Embryonic facial prominence (tissue), 1 donor: ENCODE data around the gene CDK9.

Experiments
- DNase-seq: peaks from one replicate; pipeline ENCODE4 v3.0.0-alpha.2; 2016; ENCODE audit errors: extremely low spot score

The CDK9 gene

DNA sequence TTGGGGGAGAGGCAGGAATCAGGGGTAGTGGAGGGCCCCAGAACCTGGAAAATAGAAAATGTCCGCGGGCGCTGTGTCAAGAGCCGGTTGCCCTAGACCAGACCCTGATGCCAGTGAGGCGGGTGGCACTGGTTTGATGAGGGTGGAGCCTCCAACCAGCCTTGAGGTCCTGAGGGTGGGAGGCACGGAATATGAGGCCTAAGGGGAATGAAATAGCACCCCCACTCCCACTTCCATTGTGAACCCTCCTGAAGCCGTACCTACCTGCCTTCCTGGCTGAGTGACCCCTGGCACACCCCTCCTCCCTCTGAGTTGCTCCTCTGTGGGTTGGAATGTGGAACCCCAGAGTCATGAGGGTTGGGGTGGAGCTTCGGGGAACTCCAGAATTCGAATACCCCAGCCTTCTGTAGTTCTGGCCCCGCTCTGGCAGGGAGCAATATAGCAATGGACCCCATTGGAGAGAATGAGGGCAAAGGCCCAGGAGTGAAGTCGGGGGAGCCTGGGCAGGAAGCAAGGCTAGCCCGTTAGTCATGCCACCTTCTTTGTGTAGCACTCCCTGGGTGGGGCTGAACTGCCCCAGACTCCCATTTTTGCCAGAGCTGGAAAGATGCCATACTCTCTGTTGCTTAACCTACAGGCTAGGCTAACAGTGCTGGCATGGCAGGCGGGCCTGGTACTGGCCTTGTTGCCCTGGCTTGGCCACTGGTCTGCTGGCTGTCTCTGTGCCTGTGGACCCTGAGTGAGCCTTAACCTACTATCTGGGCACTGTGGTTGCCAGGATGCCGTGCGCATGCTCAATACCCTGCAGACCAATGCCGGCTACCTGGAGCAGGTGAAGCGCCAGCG lies 17.9 kb downstream of the CDK9 start:
- no peak for DNase-seq

GRCh38 chr9:127805620-127806019 lies 19.8 kb downstream of the CDK9 start:
- no peak for DNase-seq

DNA sequence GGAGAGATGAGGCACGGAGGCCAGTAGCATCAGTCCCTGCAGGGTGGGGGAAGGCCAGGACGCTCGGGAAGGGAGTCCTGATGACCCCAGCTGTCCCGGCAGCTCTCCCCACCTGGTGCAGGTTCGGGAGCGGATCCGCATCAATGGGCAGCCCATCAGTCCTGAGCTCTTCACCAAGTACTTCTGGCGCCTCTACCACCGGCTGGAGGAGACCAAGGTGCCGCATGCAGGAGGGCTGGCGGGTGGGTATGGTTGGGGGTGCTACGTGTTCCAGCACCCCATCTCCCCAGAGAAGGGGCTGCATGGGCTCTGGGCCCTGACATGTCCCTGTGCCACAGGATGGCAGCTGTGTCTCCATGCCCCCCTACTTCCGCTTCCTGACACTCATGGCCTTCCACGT lies 21.0 kb downstream of the CDK9 start:
- no peak for DNase-seq

GRCh38 chr9:127808347-127809001 lies 22.6 kb downstream of the CDK9 start:
- DNase-seq, result no peak

GRCh38 chr9:127809002-127809539 lies 23.2 kb downstream of the CDK9 start:
- DNase-seq, result no peak

GRCh38 chr9:127809540-127810377 lies 23.9 kb downstream of the CDK9 start:
- no peak for DNase-seq

DNA sequence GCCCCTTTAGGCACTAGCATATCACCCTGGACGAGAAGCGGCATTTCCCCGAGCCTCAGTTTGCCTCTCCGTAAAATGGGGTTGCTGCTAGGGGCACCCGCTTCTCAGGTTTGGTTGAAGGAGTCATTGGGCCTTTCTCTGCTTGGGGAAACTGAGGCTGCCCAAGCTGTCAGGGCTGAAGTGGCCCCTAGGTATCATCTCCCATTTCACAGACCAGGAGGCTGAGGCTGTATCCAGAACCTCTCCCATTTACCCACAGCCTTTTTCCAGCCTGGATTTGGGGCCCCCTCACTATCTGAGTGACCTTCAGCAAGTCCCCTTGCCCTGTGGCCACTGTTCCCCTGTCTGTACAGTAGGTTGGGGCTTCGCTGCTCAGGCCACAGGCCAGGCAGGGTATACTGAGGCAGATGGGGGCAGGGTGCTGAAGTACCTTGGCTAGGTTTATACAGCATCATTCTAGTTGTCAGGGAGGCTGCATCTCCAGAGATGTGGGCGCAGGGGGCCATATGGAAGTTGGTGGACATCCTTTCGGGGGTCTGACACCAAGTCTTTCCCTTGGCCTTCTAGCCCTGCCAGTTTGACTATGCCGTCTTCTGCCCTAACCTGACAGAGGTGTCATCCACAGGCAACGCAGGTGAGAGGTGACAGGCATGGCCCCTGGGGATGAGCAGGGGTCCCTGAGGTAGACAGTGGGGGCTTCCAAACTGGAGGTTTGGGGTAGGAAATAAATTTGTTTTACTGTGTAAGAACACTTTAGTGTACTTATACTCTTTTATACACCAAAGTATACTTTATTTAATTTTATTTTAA lies 24.7 kb downstream of the CDK9 start:
- DNase-seq, result no peak

GRCh38 chr9:127812011-127812410 lies 26.2 kb downstream of the CDK9 start:
- no peak for DNase-seq

- DNase-seq, result no peak
These were observed 27.3 kb downstream of the CDK9 start for GRCh38 chr9:127812936-127813675.

- no peak for DNase-seq
These were observed 27.9 kb downstream of the CDK9 start for GRCh38 chr9:127813686-127814226.

DNA sequence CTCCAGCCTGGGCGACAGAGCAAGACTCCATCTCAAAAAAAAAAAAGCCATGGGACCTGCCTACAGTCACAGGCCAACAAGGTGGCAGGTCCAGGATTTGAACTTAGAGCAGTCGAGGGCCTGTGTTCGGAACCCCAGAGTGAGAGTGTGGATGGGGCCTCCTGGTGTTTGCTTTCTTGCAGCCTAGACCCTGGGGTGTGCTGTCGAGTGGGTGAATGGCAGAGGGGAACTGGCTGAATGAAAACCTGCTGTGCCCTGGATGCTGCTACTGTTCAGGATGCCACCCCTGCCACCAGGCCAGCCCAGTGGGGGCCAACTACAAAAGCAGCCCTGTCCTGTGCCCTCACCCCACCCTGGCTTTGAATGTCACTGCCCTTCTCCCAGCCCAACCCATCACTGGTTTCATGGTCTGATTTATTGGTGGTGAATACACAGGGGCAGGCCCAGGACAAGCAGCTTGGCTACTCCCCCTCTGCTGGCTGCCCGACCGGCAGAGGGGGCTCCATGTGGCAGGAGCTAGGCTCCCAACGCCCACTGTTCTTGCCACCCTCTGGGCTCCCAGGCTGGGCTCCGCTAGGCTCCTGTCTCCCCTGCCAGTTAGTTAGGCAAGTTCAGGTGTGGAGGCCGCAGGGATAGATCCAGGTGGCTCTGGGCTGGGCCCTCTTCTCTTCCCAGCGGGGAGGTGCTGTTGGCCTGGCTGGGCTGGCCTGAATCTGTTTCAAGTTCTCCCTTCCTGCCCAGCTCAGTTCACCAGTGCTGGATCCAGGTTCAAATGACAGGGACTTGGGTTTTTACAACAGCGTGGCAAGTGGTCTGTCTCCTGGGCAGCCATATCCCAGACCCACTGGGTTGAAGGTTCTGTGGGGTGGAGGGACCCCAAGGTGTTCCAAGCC lies 29.0 kb downstream of the CDK9 start:
- DNase-seq, result no peak

- DNase-seq, result no peak
These were observed 29.9 kb downstream of the CDK9 start for GRCh38 chr9:127815512-127816361.

DNA sequence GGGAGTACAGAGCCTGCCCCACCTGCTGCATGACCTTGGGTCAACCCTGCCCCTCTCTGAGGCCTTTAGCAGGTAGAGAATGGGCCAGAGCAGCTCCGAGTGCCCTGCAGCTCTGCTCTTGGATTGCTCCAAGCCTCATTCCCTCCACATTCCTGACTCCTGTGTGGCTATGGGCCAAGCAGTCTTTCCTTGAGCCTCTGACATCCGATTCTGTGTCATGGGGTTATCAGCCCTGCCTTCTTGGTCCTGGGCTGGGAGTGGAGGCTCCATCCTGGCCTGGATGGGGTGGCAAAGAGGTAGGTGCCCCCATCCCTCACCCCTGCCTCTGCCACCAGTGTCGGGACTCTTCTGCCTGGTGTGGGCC lies 30.5 kb downstream of the CDK9 start:
- DNase-seq, result no peak

GRCh38 chr9:127816728-127817127 lies 30.9 kb downstream of the CDK9 start:
- no peak for DNase-seq

DNA sequence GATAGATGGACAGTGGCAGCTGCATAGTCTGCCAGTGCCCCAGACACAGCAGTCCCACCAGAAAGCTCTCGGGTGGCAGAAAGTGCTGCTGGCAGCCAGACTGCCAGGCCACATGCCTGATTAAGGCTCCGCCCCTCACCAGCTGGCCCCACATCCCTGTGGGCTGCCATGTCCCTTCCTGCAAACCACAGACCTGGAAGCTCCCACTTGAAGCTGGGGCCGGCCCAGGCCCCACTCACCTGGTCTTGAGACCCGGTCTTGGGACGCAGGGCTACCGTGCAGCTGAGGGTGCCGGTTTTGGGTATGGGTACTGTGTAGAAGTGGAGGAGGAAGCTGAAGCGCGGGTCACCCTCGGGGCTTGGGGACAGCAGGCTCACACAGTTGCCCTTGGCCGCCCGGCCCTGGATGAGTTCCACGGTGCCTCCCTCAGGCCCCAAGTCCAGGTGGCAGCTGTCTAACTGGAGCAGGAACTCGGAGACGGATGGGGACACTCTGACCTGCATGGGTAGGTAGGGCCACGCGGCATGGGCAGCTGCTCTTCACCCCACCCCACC lies 32.1 kb downstream of the CDK9 start:
- no peak for DNase-seq

DNA sequence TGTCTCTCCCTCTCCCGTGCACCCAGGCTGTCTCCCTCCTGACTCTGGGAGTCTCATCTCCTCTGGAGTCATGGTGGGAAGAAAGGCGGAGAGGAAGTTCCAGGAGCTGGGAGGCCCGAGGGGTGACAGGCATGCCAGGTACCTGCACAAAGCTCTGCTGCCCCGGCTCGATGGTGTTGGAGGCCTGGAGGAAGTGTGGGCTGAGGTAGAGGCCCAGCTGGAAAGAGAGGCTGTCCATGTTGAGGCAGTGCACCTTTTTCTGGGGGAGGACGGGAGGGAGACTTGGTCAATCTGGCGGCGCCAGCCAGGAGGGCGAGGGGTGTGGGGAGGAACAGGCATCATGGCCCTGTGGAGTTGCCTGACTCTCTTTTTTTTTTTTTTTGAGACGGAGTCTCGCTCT lies 32.7 kb downstream of the CDK9 start:
- no peak for DNase-seq

DNA sequence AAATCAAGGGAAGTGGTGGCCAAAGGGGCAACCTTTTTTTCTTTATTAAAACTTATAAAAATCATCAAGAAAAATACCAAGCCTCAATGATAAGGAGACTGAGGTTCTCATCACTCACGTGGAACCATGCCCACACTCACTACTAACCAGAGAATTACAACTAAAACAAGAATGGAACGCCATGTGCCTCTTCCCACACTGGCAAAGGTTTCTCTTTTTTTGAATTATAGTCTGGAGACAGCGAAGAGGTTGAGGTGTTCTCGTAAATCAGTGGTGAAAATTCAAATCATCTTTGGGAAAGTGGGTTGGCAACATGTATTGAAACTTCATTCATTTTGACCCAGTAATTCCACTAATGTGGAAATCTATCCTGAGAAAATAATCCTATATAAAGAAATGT lies 36.3 kb downstream of the CDK9 start:
- no peak for DNase-seq
